Endometrium (tissue), 2 donors: Measurements from ENCODE around the gene GRIK3.
"Not testable (repeated sequence)": the region's sequence is repeated elsewhere in the genome, so short reads cannot be mapped to it uniquely, and the experiment has no call there.

ENCODE experiments used
- FAIRE-seq: peaks from 2 replicates; lab custom pipeline; 2012; peaks lifted over from hg19 to GRCh38; lab: Jason Lieb, UNC
- donor health status: control.
- donor health status: control.

The GRIK3 gene

DNA sequence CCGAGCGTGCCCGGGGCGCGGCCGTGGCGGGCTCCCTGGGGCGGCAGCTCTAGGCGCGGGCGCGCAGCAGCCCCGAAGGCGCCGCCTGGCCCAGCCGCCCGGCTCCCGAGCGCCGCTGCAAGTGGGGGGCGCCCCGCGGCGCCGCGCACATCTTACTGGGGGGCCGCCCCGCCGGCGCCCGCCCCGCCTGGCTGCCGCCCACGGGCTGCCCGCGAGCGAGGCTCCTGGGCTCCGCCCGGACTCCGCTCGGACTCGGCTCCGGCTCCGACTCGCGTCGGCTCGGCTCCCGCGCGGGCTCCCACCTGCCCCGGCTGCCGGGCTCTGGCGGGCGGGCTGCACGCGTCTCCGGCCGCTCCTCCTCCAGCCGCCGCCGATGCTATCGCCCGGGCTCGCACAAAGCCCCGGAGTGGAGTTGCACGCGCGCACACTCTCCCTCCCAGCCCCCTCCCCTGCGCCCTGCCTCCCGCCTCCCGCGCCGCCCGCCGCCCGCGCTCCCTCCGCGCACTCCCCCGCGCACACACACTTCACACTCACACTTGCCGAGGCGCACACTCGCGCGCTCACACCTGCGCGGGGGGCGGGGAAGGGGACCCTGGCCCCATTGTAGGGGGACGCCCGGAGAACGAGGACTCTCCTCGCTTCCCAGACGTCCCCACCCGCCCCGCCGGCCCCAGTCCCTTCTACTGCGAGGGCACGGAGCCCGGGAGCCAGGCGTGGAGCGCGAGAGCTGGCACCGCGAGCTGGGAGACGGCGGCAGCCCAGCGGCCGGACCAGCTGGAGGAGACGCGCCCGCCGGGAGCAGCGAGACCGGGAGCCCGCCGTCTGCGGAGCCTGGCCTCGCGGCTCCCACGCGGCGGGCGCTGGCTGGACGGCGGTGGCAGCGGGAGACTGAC lies at the start of gene GRIK3:
Gene GRIK3, minus strand, starts transcription at position 395 of the 893 bp plus-strand sequence. CDS start 407 bp downstream, outside the sequence.
- FAIRE-seq = no peak

DNA sequence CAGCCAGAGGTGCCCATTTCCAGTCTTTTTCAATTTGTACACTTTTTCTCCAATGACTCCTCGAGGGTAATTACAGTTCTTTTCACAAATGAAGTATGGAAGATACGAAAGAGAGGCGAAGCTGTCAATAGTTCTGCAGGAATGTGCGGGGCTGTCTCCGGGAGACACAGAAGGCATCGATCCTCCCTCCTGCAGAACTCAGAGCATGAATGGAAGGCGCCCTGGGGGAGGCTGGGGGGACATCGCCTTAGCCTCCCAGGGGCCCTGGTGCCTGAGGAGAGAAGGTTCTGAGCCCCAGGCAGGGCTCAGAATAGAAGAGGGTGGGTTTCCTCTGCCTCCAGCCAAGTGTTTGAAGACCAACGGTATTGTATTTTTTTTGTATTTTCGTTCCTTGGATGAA lies 49.7 kb upstream of the GRIK3 start:
- FAIRE-seq = no peak

GRCh38 chr1:37083603-37084002 lies 49.3 kb upstream of the GRIK3 start:
- no peak for FAIRE-seq

DNA sequence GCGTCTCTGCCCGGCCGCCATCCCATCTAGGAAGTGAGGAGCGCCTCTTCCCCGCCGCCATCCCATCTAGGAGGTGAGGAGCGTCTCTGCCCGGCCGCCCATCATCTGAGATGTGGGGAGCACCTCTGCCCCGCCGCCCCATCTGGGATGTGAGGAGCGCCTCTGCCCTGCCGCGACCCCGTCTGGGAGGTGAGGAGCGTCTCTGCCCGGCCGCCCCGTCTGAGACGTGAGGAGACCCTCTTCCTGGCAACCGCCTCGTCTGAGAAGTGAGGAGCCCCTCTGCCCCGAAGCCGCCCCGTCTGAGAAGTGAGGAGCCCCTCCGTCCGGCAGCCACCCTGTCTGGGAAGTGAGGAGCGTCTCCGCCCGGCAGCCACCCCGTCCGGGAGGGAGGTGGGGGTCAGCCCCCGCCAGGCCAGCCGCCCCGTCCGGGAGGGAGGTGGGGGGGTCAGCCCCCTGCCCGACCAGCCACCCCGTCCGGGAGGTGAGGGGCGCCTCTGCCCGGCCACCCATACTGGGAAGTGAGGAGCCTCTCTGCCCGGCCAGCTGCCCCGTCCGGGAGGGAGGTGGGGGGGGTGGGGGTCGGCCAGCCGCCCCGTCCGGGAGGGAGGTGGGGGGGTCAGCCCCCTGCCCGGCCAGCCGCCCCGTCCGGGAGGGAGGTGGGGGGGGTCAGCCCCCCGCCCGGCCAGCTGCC lies 46.1 kb upstream of the GRIK3 start:
- not testable (repeated sequence) for FAIRE-seq

GRCh38 chr1:37078866-37079265 lies 44.6 kb upstream of the GRIK3 start:
- no peak for FAIRE-seq

GRCh38 chr1:37076168-37076567 lies 41.9 kb upstream of the GRIK3 start:
- FAIRE-seq = no peak

GRCh38 chr1:37073854-37074379 lies 39.6 kb upstream of the GRIK3 start:
- FAIRE-seq = no peak

DNA sequence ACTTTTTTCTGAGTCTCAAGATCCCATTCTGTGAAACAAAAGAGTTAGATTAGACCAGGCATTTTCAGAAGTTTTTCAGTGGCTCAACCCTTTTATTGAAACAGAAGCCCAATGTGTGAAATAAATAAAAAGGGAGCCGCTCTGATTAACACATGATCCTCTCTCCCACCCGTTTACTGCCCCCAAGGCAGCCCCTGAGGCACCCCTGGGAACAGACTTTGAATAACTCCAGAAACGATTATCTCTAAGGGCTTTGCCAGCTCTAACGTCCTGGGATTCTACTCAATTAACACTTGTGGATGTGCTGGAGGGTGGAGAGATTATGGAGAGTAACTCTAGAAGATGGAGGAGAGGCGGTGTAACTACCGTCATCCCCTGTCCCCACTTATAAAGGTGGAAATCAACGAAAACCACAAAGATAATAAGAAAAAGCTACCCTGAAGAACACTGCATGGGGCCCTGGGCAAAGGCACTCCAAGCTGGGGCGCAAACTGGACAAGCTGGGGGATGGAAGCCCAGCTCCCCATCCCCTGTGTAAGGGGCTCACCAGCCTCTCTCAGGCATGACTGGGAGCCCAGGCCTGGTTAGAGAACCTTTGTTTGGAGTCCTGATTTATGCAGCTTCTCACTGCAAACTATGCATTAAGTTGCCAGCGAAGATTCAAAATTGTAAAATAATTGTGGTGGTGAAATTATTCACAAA lies 39.0 kb upstream of the GRIK3 start:
- no peak for FAIRE-seq

GRCh38 chr1:37071829-37072228 lies 37.5 kb upstream of the GRIK3 start:
- FAIRE-seq = no peak

GRCh38 chr1:37070126-37070525 lies 35.8 kb upstream of the GRIK3 start:
- FAIRE-seq = no peak

GRCh38 chr1:37069406-37069805 lies 35.1 kb upstream of the GRIK3 start:
- FAIRE-seq = no peak

- no peak for FAIRE-seq
Measured at GRCh38 chr1:37068897-37069296, 34.6 kb upstream of the GRIK3 start.

- FAIRE-seq = no peak
Measured at GRCh38 chr1:37068260-37068659, 33.9 kb upstream of the GRIK3 start.

GRCh38 chr1:37064039-37064438 lies 29.7 kb upstream of the GRIK3 start:
- no peak for FAIRE-seq

GRCh38 chr1:37059346-37059745 lies 25.0 kb upstream of the GRIK3 start:
- no peak for FAIRE-seq

- FAIRE-seq = no peak
Measured at GRCh38 chr1:37058424-37058988, 24.2 kb upstream of the GRIK3 start.

DNA sequence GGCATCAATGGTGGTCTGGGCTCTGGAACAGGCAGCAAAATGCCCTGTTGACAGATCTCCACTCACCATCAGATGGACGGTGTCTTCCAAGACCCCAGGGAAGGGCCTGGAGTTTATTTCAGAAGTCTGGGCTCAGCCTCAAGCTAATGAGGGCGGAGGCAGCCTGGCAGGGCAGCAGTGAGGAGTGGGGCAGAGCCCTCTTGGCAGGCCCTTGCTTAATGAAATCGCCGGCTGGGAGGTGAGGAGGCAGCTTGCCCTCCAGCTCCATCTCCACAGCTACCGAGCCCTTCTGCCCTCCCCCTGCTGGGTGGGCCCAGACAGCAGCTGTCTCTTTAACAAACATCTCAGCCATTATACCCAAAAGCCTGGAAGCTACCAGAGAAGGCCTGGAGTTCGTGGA lies 22.0 kb upstream of the GRIK3 start:
- FAIRE-seq = no peak

GRCh38 chr1:37055631-37056030 lies 21.3 kb upstream of the GRIK3 start:
- FAIRE-seq = no peak

- no peak for FAIRE-seq
Measured at GRCh38 chr1:37053173-37053572, 18.9 kb upstream of the GRIK3 start.

DNA sequence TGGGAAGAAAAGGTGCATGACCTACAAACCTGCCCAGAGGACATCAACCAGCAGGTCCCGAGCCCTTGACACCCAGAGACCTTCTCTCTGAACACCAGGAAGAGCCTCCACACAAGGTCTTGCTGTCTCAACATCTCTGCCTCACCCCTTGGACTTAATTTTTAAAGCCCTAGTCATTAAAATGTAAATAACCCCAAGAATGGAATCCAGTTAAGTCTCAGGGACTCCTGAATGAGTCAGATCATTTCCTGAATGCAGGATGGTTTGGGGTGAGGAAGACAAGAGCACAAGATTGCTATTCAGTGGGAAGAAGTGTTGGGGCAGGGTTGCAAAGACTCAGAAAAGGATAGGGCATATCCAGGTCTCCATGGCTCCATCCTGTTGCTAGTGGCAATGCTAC lies 17.8 kb upstream of the GRIK3 start:
- FAIRE-seq = no peak

- no peak for FAIRE-seq
Measured at GRCh38 chr1:37051346-37051745, 17.0 kb upstream of the GRIK3 start.

- FAIRE-seq = no peak
Measured at GRCh38 chr1:37047542-37047941, 13.2 kb upstream of the GRIK3 start.
